NCI-H82 treated with DMSO at 0.1 percent for 48 hours (cell line): ENCODE results near the gene SLC12A7.
"Not testable (repeated sequence)": the region's sequence is repeated elsewhere in the genome, so short reads cannot be mapped to it uniquely, and the experiment has no call there.

ENCODE experiments used
- DNase-seq: peaks from one replicate; lab custom pipeline; 2025; ENCODE audit not compliant: unreplicated experiment; lab: John Stamatoyannopoulos, UW

SLC12A7 gene

GRCh38 chr5:1127959-1128785 lies 16.3 kb upstream of the SLC12A7 start:
- no peak for DNase-seq

- DNase-seq, result not testable (repeated sequence)
These were observed 13.8 kb upstream of the SLC12A7 start for GRCh38 chr5:1125695-1126094.

- no peak for DNase-seq
These were observed 13.1 kb upstream of the SLC12A7 start for GRCh38 chr5:1125030-1125357.

GRCh38 chr5:1124205-1125029 lies 12.6 kb upstream of the SLC12A7 start:
- no peak for DNase-seq

- DNase-seq, result no peak
These were observed 11.7 kb upstream of the SLC12A7 start for GRCh38 chr5:1123418-1124147.

- DNase-seq, result no peak
These were observed 10.8 kb upstream of the SLC12A7 start for GRCh38 chr5:1122511-1123294.

- DNase-seq, result no peak
These were observed 10.0 kb upstream of the SLC12A7 start for GRCh38 chr5:1121891-1122290.

GRCh38 chr5:1121044-1121443 lies 9.2 kb upstream of the SLC12A7 start:
- no peak for DNase-seq

- no peak for DNase-seq
These were observed 8.6 kb upstream of the SLC12A7 start for GRCh38 chr5:1120236-1120999.

GRCh38 chr5:1119312-1119831 lies 7.5 kb upstream of the SLC12A7 start:
- DNase-seq, result no peak

- DNase-seq, result no peak
These were observed 6.9 kb upstream of the SLC12A7 start for GRCh38 chr5:1118738-1119137.

- DNase-seq, result no peak
These were observed 6.4 kb upstream of the SLC12A7 start for GRCh38 chr5:1118231-1118698.

GRCh38 chr5:1116977-1117376 lies 5.1 kb upstream of the SLC12A7 start:
- no peak for DNase-seq

- DNase-seq, result no peak
These were observed 4.4 kb upstream of the SLC12A7 start for GRCh38 chr5:1116109-1116740.

GRCh38 chr5:1115123-1115815 lies 3.4 kb upstream of the SLC12A7 start:
- DNase-seq, result no peak

- no peak for DNase-seq
These were observed 2.1 kb upstream of the SLC12A7 start for GRCh38 chr5:1113805-1114586.

GRCh38 chr5:1113332-1113690 lies 1.4 kb upstream of the SLC12A7 start:
- DNase-seq, result no peak
